HG03439 (cell line): ENCODE results near the gene PCOLCE2.

Experiments used
- ATAC-seq: cut with Tn5 transposase; IDR thresholded peaks from one replicate; pipeline ENCODE4 v1.9.1; 2021; ENCODE audit warnings: mild to moderate bottlenecking, moderate library complexity; ENCODE audit not compliant: unreplicated experiment

PCOLCE2 gene

GRCh38 chr3:142817356-142817755 lies 71.5 kb downstream of the PCOLCE2 start:
- no peak for ATAC-seq

GRCh38 chr3:142815803-142816202 lies 73.1 kb downstream of the PCOLCE2 start:
- ATAC-seq: no peak

DNA sequence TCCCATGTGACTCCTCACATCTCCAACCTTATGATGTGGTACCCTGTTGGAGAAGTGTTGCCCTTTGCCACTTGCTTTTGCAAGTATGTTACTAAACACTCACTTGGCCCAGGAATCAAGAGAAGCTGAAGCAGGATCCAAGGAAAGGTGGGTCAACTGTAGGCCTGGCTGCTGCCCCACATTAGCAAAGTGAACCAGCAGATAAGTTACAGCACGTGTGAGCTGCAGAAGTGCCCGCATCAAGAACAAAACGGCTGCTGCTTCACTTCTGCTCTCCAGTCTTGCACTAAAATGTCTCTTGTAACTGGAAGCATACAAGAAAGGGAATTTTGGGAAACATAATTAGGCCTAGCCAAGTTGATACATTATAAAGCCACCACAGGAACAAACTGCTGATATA lies 79.6 kb downstream of the PCOLCE2 start:
- no peak for ATAC-seq

GRCh38 chr3:142808103-142808917 lies 80.6 kb downstream of the PCOLCE2 start:
- ATAC-seq: no peak

DNA sequence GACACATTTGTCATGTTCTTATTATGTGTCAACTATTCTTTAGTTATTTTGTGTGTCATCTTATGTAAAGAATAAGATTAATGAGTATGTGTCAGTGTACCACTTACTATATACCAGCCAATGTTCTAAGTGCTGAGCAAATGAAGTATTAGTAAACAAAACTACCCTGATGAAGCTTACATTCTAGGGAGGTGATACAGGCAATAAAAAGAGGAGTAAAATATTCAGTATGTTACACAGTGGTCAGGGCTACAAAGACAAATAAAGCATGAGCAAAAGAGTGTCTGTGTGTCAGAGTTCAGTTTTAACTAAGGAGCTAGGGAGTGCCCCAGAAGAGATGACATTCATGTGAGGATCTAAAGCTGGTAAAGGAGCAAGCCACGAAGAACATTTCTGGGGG lies 86.0 kb downstream of the PCOLCE2 start:
- ATAC-seq: no peak

- no peak for ATAC-seq
Measured at GRCh38 chr3:142801746-142802145, 87.1 kb downstream of the PCOLCE2 start.

DNA sequence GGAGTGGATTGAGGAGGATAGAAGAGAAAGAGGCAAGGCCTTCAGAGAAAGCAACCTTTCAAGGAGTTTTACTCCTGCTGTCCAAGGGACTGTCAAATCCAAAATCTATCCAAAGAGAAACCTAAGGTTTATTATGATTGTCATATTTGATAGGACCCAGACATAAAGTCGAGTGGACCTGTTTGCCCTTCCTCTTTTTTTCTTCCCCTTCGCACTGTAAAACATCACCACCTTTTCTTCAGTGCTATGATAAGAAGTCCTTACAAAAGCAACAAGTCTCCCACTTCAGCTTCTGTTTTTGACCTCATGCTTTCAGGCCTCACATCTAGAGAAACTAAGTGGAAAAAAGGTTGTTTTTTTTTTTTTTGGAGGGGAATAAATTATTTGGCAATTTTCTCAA lies 92.1 kb downstream of the PCOLCE2 start:
- ATAC-seq: no peak

- no peak for ATAC-seq
Measured at GRCh38 chr3:142795332-142795731, 93.6 kb downstream of the PCOLCE2 start.

DNA sequence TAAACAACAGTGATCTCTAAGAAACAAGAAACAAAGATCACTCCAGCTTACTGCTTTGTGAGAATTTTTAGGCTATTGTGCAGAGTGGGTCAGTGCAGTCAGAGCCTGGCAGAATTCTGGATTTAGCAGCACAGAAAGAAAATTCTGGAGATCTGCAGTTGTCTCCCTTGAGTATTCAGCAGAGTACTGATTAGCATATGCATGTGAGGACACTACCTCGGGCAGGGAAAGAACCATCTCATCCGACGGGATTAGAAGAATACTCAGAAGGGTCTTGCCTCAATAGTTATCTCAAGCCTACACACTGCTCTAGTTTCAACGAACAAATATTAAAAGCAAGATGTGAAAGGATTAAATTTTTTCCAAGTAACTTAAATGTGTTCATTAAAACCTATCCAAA lies 94.4 kb downstream of the PCOLCE2 start:
- no peak for ATAC-seq

GRCh38 chr3:142787719-142788118 lies 101.2 kb downstream of the PCOLCE2 start:
- no peak for ATAC-seq

DNA sequence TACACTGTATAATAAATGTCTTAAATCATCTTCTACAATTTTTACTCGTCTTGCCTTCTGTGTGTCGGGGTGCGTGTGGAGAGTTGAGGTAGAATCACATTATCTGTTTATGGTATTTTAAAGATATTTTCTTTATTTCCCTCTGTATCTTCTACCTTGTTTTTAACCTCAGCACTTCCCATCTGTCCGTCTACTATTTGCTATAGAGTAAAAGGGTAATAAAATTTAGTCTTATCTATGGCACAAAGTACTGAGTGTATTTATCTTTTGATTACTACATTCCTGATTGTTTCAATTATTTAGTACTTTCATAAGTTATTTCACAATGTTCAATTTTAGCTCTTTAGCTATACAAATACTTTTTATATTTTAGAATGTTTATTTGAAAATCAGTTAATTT lies 102.9 kb downstream of the PCOLCE2 start:
- ATAC-seq: no peak

- ATAC-seq: no peak
Measured at GRCh38 chr3:142784228-142784627, 104.7 kb downstream of the PCOLCE2 start.

DNA sequence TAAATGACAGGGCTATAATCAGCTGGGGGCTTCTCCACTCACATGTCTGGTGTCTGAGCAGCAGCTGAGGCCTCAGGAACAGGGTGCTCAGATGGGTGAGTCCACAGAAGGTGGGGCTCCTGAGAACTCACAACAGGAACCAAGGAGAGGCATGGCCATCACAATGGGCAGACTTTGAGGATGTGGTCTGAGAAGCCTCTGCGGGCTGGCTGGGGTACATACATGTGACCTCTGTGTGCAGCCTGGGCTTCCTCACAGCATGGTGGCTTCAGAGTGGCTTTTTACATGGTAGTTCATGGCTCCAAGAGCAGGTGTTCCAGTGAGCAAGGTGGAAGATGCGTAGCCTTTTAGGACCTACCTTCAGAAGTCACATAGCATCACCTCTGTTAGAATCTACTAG lies 106.3 kb downstream of the PCOLCE2 start:
- ATAC-seq: no peak

DNA sequence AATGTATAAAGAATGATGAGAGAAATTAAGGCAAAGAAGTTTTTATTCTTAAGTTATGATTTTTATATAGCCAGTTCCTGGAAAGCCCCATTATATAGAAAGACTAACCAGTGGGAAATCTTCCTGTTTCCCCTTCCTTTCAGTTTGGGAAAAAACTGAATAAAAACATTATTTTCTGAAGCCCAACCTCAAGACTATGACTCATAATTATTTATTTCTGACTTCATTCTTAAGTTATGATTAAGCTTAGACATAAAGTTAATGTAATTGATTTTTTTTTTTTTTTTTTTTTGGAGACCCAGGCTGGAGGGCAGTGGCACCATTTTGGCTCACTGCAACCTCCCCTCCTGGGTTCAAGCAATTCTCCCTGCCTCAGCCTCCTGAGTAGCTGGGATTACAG lies 109.3 kb downstream of the PCOLCE2 start:
- no peak for ATAC-seq

DNA sequence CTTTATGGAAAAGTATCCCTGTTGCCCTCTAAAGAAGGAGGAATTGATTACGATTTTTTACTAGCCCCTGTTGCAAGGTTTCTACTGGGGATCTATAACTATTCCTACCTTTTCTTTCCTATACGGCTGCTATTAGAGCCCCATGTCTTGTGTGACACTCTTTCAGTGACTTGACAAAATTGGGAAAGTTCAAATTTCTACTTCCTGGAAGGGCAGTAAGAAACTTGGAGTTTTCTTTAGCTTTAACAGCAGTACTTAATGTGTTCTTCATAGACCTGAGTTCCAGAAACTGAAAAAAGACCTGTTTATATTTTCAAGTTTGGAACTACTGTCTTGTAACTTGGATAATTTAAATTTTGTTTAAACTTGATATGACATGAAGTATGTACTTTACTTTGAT lies 110.3 kb downstream of the PCOLCE2 start:
- ATAC-seq: no peak

GRCh38 chr3:142777927-142778326 lies 111.0 kb downstream of the PCOLCE2 start:
- ATAC-seq: no peak

DNA sequence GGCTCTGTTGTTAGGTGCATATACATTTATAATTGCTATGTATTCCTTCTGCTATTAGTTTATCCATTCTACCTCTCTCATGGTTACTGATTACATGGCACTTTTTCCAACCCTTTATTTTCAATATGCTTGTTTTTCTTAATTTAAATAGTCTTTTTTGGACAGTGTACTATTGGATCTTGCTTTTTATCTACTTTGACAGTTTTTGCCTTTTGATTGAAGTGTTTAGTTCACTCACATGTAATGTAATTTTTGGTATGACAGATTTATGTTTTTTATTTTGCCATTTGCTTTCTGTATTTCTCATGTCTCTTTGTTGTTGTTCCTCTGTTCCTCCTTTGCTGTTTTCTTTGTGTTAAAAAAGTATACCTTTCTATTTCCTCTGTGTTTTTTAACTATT lies 120.5 kb downstream of the PCOLCE2 start:
- ATAC-seq: no peak
